NB4 (cell line): ENCODE measurements around the gene TMEM120B.

ENCODE experiments used
- DNase-seq: peaks from one replicate; pipeline ENCODE4 v3.0.0; 2010; ENCODE audit warnings: low read depth
- H3K4me3 ChIP-seq: one replicate; pipeline ENCODE4 v1.5.1; 2011; ENCODE audit warnings: mild to moderate bottlenecking, low read depth, low read length, moderate library complexity
- CTCF ChIP-seq: IDR thresholded peaks from one replicate; pipeline ENCODE4 v1.5.1; 2012; ENCODE audit warnings: low read depth, low read length
- MAX ChIP-seq: IDR thresholded peaks from 2 replicates; pipeline ENCODE4 v1.6.1; 2011; ENCODE audit warnings: low read depth, low read length
- MYC ChIP-seq: IDR thresholded peaks from 2 replicates; pipeline ENCODE4 v1.6.1; 2011; ENCODE audit warnings: low read depth, low read length
- POLR2A ChIP-seq: IDR thresholded peaks from 2 replicates; pipeline ENCODE4 v1.6.1; 2011; ENCODE audit warnings: mild to moderate bottlenecking; ENCODE audit not compliant: insufficient read length; ENCODE audit errors: extremely low read depth

TMEM120B gene

GRCh38 chr12:121770813-121771625 lies 58.5 kb downstream of the TMEM120B start:
- no peak for DNase-seq
- no peak overlapping the region for H3K4me3 ChIP-seq
- TF ChIP-seq MYC (no peak), POLR2A (no peak), MAX (no peak), CTCF (no peak)

- peak; percentile 91 for DNase-seq
- H3K4me3 ChIP-seq: no peak overlapping the region
- TF ChIP-seq CTCF: peak; percentile 93
- peak; percentile 51; the same call in 1 of the 2 replicates for TF ChIP-seq MAX
- TF ChIP-seq MYC: 0 out of 2 replicates have a peak, but pooled peaks have one; percentile 55
- no peak for TF ChIP-seq POLR2A
These were observed 60.6 kb downstream of the TMEM120B start for GRCh38 chr12:121773011-121773777.

- TF ChIP-seq POLR2A: no peak
- TF ChIP-seq MYC: no peak
- no peak for TF ChIP-seq CTCF
- TF ChIP-seq MAX: no peak
- no peak overlapping the region for H3K4me3 ChIP-seq
- no peak for DNase-seq
These were observed 62.5 kb downstream of the TMEM120B start for GRCh38 chr12:121774968-121775474.

- no peak for TF ChIP-seq MAX
- TF ChIP-seq POLR2A: no peak
- TF ChIP-seq MYC: no peak
- TF ChIP-seq CTCF: no peak
- DNase-seq: no peak
- H3K4me3 ChIP-seq: no peak overlapping the region
These were observed 62.9 kb downstream of the TMEM120B start for GRCh38 chr12:121775501-121775900.

GRCh38 chr12:121776190-121777098 lies 63.9 kb downstream of the TMEM120B start:
- no peak overlapping the region for H3K4me3 ChIP-seq
- TF ChIP-seq MYC (peak; percentile 84), MAX (peak; percentile 88), CTCF (peak; percentile 92), POLR2A (no peak)
- DNase-seq: peak; percentile 86
